Esophagus squamous epithelium (tissue), 5 donors: ENCODE results near the gene PPP1R27. TPM values are rescaled to one million over a fixed set of nuclear protein-coding genes. Genes with fewer than 3 reads are reported as not detected.

Experiments
- DNase-seq: peaks from one replicate; lab custom pipeline; 2025; lab: John Stamatoyannopoulos, UW
- H3K27ac ChIP-seq, 4 donors: fragments of 200-600 bp; sonication (generic); one replicate each; pipeline ENCODE4 v1.5.1; 2016 to 2019; ENCODE audit warnings: mild to moderate bottlenecking in 1 of 4
- H3K27me3 ChIP-seq, 4 donors: fragments of 200-600 bp; sonication (generic); 1 replicate in 3 of 4; 2 replicates in 1 of 4; pipeline versions ENCODE4 v1.5.1 to v1.6.0; 2017 to 2021; ENCODE audit warnings: antibody characterized with exemption in 1 of 4
- H3K36me3 ChIP-seq, 3 donors: fragments of 200-600 bp; sonication (generic); one replicate each; pipeline ENCODE4 v1.5.1; 2016 to 2019
- H3K4me1 ChIP-seq, 3 donors: fragments of 200-600 bp; sonication (generic); one replicate each; pipeline ENCODE4 v1.5.1; 2017 to 2019
- H3K4me3 ChIP-seq, 4 donors: fragments of 200-600 bp; sonication (generic); 1 replicate in 3 of 4; 2 replicates in 1 of 4; pipeline ENCODE4 v1.5.1; 2016 to 2019; ENCODE audit warnings: mild to moderate bottlenecking in 2 of 4, moderate library complexity in 1 of 4
- H3K9me3 ChIP-seq, 3 donors: fragments of 200-600 bp; sonication (generic); one replicate each; pipeline ENCODE4 v1.5.1; 2016 to 2019
- CTCF ChIP-seq, 6 experiments: fragments of 450-650 bp in 4 of 6; fragments of 200-600 bp in 2 of 6; sonication (generic) in 2 of 6; IDR thresholded peaks; one replicate each; pipeline ENCODE4 v1.5.1; 2016 to 2019; ENCODE audit warnings: antibody characterized with exemption in 6 of 6, mild to moderate bottlenecking in 4 of 6, moderate library complexity in 4 of 6
- POLR2A ChIP-seq, 4 donors: fragments of 450-650 bp; IDR thresholded peaks; one replicate each; pipeline ENCODE4 v1.6.1; 2017; ENCODE audit warnings: antibody characterized with exemption in 4 of 4, mild to moderate bottlenecking in 4 of 4, moderate library complexity in 3 of 4
- WGBS, 2 donors: methylation state at CpG; one replicate each; pipeline ENCODE4 v1.1.5; 2018; 5-methylcytosine and 5-hydroxymethylcytosine counted together
- intact Hi-C: fragments of 100-400 bp; cut with DNase I; formaldehyde crosslinking; loops from one replicate; pipeline ENCODE4 v1.15.0; 2022
- total RNA-seq, 4 donors: library from RNA; depleted of rRNA; stranded (reverse); fragments of >200 nt; gene quantifications; one replicate each; pipeline ENCODE4 v1.1.0, GENCODE V29; 2016
- donor health status: DM: yes; HTN: yes; CAD: no.

PPP1R27 gene
- total RNA-seq, 4 donors from 2014 or later = not detected

DNA sequence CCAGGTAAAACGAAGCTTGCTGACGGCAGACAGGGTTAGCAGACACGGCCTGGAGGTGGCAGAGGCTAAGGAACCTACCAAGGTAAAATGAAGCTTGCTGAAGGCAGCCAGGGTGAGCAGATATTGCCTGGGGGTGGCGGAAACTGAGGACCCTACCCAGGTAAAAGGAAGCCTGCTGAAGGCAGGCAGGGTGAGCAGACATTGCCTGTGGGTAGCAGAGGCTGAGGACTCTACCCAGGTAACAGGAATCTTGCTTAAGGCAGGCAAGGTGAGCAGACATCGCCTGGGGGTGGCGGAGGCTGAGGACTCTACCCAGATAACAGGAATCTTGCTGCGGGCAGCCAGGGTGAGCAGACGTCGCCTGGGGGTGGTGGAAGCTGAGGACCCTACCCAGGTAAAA lies 33.5 kb downstream of the PPP1R27 start:
- Histone ChIP-seq H3K27me3 (peaks cover 24 to 68% (median 33%) of the 10 kb centered on the region in 4 donors), H3K4me1 (peaks cover 6 to 22% (median 19%) of the 10 kb centered on the region in 3 donors), H3K27ac (no peak overlapping the region), H3K36me3 (no peaks in the 10 kb centered on the region), H3K4me3 (no peak overlapping the region), H3K9me3 (no peaks in the 10 kb centered on the region)
- TF ChIP-seq CTCF (IDR thresholded peaks at IDR 0.05) (no peak), POLR2A (IDR thresholded peaks at IDR 0.05) (no peak)
- intact Hi-C loops = no loop called here
- no peak for DNase-seq
- WGBS, 2 donors = 86 to 88% methylated on average over 9 of the region's 9 CpGs

GRCh38 chr17:81794509-81794908 lies 40.3 kb downstream of the PPP1R27 start:
- no peak overlapping the region for H3K27ac ChIP-seq
- no peaks in the 10 kb centered on the region for H3K36me3 ChIP-seq
- WGBS, 2 donors = 28 to 47% methylated on average over 2 to 8 of the region's 8 CpGs

DNA sequence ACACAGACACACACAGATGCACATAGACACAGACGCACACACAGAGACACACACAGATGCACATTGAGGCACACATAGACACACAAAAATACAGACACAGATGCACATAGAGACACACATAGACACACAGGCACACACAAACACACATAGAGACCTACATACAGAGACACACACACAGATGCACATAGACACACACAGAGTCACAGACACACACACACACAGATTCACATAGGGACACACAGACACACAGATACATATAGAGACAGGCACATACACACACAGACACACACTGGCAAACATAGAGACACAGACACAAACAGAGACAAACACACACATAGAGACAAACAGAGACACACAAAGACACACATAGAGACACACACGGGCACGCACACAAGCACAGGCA lies 40.8 kb downstream of the PPP1R27 start:
- 84 to 85% methylated on average over 3 of the region's 3 CpGs for WGBS, 2 donors
- intact Hi-C loops = no loop called here
- Histone ChIP-seq H3K36me3 (no peaks in the 10 kb centered on the region), H3K4me3 (no peak overlapping the region), H3K27me3 (peaks cover 0 to 22% (median 0%) of the 10 kb centered on the region in 4 donors), H3K4me1 (peaks cover 0 to 6% (median 0%) of the 10 kb centered on the region in 3 donors), H3K9me3 (no peaks in the 10 kb centered on the region), H3K27ac (no peak overlapping the region)
- no peak for DNase-seq
- TF ChIP-seq CTCF (IDR thresholded peaks at IDR 0.05) (no peak), POLR2A (IDR thresholded peaks at IDR 0.05) (no peak)

More at GRCh38 chr17:81794509-81794908, 40.3 kb downstream of the PPP1R27 start:
- peaks cover 0 to 22% (median 0%) of the 10 kb centered on the region in 4 donors for H3K27me3 ChIP-seq
- H3K9me3 ChIP-seq = no peaks in the 10 kb centered on the region
- intact Hi-C loops = no loop called here
- TF ChIP-seq CTCF (IDR thresholded peaks at IDR 0.05) (no peak), POLR2A (IDR thresholded peaks at IDR 0.05) (no peak)
- peaks cover 0 to 6% (median 0%) of the 10 kb centered on the region in 3 donors for H3K4me1 ChIP-seq
- no peak overlapping the region for H3K4me3 ChIP-seq
- DNase-seq = no peak

DNA sequence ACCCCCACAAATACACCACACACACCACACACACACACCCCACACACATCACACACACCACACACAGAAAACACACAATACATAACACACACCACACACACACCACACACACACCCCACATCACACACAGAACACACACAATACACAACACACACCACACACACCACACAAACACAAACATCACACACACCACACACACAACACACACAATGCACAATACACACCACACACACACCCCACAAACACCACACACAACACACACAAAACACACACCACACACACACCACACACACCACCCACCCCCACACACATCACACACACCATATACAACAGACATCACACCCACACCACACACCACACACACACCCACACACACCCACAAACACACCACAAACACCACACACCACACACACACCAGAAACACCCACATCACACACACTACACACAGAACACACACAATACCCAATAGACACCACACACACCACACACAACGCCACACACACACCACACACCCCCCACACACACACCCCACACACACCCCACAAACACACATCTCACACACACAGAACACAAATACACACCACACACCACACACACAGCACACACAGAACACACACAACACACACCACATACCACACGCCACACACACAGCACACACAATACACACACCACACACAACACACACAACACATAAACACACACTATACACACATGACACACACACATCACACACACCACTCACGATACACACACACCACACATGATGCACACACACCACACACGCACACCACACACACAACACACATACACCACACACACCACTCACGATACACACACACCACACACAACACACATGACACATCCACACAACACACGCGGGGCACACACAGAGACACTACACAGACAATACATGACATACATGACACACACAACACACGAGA lies 41.9 kb downstream of the PPP1R27 start:
- no peak for DNase-seq
- WGBS, 2 donors = 87 to 94% methylated on average over 7 to 8 of the region's 8 CpGs
- no peaks in the 10 kb centered on the region for H3K9me3 ChIP-seq
- no peaks in the 10 kb centered on the region for H3K36me3 ChIP-seq
- no peak overlapping the region for H3K4me3 ChIP-seq
- TF ChIP-seq POLR2A (IDR thresholded peaks at IDR 0.05) = no peak
- no peak for TF ChIP-seq CTCF (IDR thresholded peaks at IDR 0.05)
- intact Hi-C loops = no loop called here
- peaks cover 0 to 22% (median 0%) of the 10 kb centered on the region in 4 donors for H3K27me3 ChIP-seq
- peaks cover 0 to 6% (median 0%) of the 10 kb centered on the region in 3 donors for H3K4me1 ChIP-seq
- no peak overlapping the region for H3K27ac ChIP-seq

Other genes starting within 250 kb of the PPP1R27 start
- gene NPLOC4, start 197.9 kb downstream of the PPP1R27 start, total RNA-seq = 10 to 100 TPM; 49.0 to 80.9 (median 62.4) TPM
- 1 to 10 TPM in 1 of 4 donors, under 1 TPM in 2, not detected in 1; 0.19 to 2.1 (median 0.72) TPM for gene TSPAN10, start 197.9 kb downstream of the PPP1R27 start, total RNA-seq
- gene PDE6G, start 178.5 kb downstream of the PPP1R27 start, total RNA-seq = not detected
- gene OXLD1, start 168.4 kb downstream of the PPP1R27 start, total RNA-seq = 10 to 100 TPM; 17.6 to 54.5 (median 37.4) TPM
- gene CCDC137, start 168.3 kb downstream of the PPP1R27 start, total RNA-seq = 10 to 100 TPM; 18.2 to 25.6 (median 21.4) TPM
- 10 to 100 TPM; 19.1 to 34.3 (median 27.9) TPM for gene ARL16, start 151.3 kb downstream of the PPP1R27 start, total RNA-seq
- gene HGS, start 151.0 kb downstream of the PPP1R27 start, total RNA-seq = 10 to 100 TPM; 48.2 to 86.8 (median 84.0) TPM
- gene MRPL12, start 131.7 kb downstream of the PPP1R27 start, total RNA-seq = 100 to 1,000 TPM in 1 of 4 donors, 10 to 100 TPM in 3; 69.6 to 115 (median 79.9) TPM
- gene SLC25A10, start 122.8 kb downstream of the PPP1R27 start, total RNA-seq = 10 to 100 TPM; 23.3 to 49.3 (median 37.1) TPM
- not detected for gene GCGR, start 30.9 kb downstream of the PPP1R27 start, total RNA-seq
- 10 to 100 TPM in 3 of 4 donors, 1 to 10 TPM in 1; 8.7 to 28.0 (median 13.2) TPM for gene MCRIP1, start 1.8 kb downstream of the PPP1R27 start, total RNA-seq
- 1,000 to 10,000 TPM in 3 of 4 donors, 100 to 1,000 TPM in 1; 459 to 2,191 (median 1,569) TPM for gene P4HB, start 25.5 kb upstream of the PPP1R27 start, total RNA-seq
- 100 to 1,000 TPM; 166 to 239 (median 176) TPM for gene ARHGDIA, start 36.3 kb upstream of the PPP1R27 start, total RNA-seq
- gene ALYREF, start 56.5 kb upstream of the PPP1R27 start, total RNA-seq = 100 to 1,000 TPM in 2 of 4 donors, 10 to 100 TPM in 2; 75.3 to 133 (median 95.0) TPM
- gene ANAPC11, start 56.7 kb upstream of the PPP1R27 start, total RNA-seq = 100 to 1,000 TPM in 3 of 4 donors, 10 to 100 TPM in 1; 92.9 to 133 (median 104) TPM
- 1 to 10 TPM in 3 of 4 donors, under 1 TPM in 1; 0.53 to 7.4 (median 1.5) TPM for gene NPB, start 67.2 kb upstream of the PPP1R27 start, total RNA-seq
- gene PCYT2, start 76.3 kb upstream of the PPP1R27 start, total RNA-seq = 10 to 100 TPM; 18.6 to 38.5 (median 34.6) TPM
- 10 to 100 TPM; 52.6 to 81.0 (median 60.7) TPM for gene SIRT7, start 83.1 kb upstream of the PPP1R27 start, total RNA-seq
- gene MAFG, start 92.7 kb upstream of the PPP1R27 start, total RNA-seq = 10 to 100 TPM in 3 of 4 donors, 1 to 10 TPM in 1; 10.0 to 26.6 (median 23.5) TPM
- 10 to 100 TPM; 14.0 to 24.3 (median 17.4) TPM for gene PYCR1, start 102.2 kb upstream of the PPP1R27 start, total RNA-seq
- gene MYADML2, start 112.2 kb upstream of the PPP1R27 start, total RNA-seq = not detected
- under 1 TPM in 3 of 4 donors, not detected in 1; 0.11 to 0.94 (median 0.19) TPM for gene NOTUM, start 126.1 kb upstream of the PPP1R27 start, total RNA-seq
- gene ASPSCR1, start 142.6 kb upstream of the PPP1R27 start, total RNA-seq = 10 to 100 TPM; 10.1 to 21.0 (median 17.1) TPM
- gene CENPX, start 187.8 kb upstream of the PPP1R27 start, total RNA-seq = 100 to 1,000 TPM in 2 of 4 donors, 10 to 100 TPM in 2; 52.1 to 144 (median 106) TPM
- 10 to 100 TPM in 3 of 4 donors, 1 to 10 TPM in 1; 9.7 to 21.2 (median 18.3) TPM for gene LRRC45, start 188.3 kb upstream of the PPP1R27 start, total RNA-seq
- gene RAC3, start 196.6 kb upstream of the PPP1R27 start, total RNA-seq = 10 to 100 TPM in 1 of 4 donors, 1 to 10 TPM in 3; 4.9 to 10.4 (median 7.0) TPM
- gene DCXR, start 202.6 kb upstream of the PPP1R27 start, total RNA-seq = 100 to 1,000 TPM in 3 of 4 donors, 10 to 100 TPM in 1; 89.1 to 162 (median 135) TPM
- 10 to 100 TPM; 24.9 to 38.1 (median 31.2) TPM for gene RFNG, start 216.8 kb upstream of the PPP1R27 start, total RNA-seq
- 10 to 100 TPM; 62.8 to 76.9 (median 69.5) TPM for gene GPS1, start 216.8 kb upstream of the PPP1R27 start, total RNA-seq
- gene DUS1L, start 230.8 kb upstream of the PPP1R27 start, total RNA-seq = 100 to 1,000 TPM in 3 of 4 donors, 10 to 100 TPM in 1; 53.3 to 125 (median 105) TPM